Activated gamma-delta T cell (primary cell): ENCODE measurements around the gene U2AF1L4.

Experiments
- DNase-seq: peaks from one replicate; lab custom pipeline; 2025; lab: John Stamatoyannopoulos, UW

Gene U2AF1L4

DNA sequence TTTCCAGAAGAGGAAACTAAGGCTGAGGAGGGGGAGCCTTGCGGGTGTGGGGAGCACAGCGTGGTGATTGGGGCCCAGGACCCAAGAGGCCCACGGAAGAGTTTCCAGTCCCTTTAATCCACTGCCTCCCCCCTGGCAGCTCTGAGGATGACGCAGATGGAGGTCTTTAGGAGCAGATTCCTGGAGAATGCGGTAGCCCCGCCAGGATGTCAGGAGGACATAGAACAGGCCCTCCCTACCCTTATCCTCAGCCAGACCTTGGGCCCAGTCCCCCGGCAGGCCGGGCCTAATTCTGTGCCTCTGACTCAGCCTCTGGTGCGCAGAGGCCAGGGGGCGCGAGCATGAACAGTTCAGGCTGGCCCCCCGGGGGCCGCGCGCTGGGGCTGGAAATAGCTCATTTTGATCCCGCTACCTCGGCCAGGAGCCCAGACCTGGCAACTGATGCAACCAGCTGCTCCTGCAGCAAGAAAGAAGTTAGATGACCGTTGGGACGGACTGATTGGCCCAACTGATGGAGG is 12.1 kb upstream of the U2AF1L4 start:
- DNase-seq = no peak

DNA sequence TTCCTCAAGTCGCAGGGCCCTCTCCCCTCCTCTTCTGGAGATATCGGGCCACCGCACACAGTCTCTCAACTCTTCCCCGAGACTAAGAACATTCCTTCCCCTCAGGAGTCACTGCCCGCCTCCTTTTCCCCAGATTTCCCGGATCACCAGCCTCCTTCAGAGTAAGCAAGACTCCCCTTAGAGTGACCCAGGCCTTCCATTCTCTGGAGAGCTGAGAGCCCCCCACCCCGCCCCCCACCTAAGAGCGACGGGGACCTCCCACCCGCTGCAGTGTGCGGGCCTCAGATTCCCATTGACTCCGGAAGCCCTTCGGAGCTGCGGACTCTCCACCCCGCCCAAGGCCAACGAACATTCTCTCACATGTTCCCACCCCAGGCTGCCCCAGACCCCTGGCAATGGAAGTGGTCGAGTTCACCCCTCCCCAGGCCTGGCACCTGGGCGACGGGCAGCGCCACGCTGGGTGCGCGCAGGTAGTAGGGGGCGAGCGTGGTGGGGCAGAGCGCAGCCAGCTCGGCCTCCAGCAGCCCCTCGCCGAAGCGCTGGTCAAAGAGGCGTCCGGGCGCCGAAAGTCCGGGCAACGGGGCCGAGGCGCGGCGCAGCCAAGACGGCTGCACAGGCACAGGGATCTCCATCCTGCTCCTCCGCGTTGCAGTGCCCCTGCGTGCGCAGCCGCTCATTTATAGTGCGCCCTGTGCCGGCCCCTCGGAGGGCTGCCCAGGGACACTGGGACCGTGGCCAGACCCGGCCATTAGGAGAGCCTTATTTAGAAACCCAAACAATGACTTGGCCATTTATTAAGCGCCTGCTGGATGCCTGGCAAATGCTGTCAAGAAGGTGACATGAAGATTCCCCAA is 11.4 kb upstream of the U2AF1L4 start, which contains the start of gene HSPB6:
TSS of gene HSPB6 (minus strand) at position 653 of the 854 bp plus-strand sequence. CDS start at position 632, 21 bp downstream.
- DNase-seq = no peak

GRCh38 chr19:35755550-35756376 is 10.5 kb upstream of the U2AF1L4 start:
- DNase-seq = no peak

DNA sequence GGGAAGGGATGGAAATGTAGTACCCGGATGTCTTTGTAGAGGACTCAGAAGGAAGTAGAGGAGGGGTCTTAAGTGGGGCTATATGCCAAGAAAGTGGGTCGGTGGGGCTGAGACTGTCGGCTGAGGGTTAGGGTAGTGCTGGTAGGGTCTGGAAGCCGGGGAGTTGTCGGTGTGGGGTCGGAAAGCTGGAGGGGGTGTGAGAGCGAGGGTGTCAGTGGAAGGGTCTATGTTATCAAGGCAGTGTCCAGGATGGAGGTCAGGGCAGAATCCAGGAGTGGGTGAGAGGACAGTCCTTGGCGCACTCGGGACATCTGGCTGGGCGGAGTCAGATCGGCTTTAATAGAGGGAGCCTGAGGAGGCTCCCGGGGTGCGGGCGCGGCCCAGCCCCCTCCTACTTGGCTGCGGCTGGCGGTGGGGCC is 9.9 kb upstream of the U2AF1L4 start:
- DNase-seq = no peak

- no peak for DNase-seq
Observed at GRCh38 chr19:35754370-35755130, 9.3 kb upstream of the U2AF1L4 start.

DNA sequence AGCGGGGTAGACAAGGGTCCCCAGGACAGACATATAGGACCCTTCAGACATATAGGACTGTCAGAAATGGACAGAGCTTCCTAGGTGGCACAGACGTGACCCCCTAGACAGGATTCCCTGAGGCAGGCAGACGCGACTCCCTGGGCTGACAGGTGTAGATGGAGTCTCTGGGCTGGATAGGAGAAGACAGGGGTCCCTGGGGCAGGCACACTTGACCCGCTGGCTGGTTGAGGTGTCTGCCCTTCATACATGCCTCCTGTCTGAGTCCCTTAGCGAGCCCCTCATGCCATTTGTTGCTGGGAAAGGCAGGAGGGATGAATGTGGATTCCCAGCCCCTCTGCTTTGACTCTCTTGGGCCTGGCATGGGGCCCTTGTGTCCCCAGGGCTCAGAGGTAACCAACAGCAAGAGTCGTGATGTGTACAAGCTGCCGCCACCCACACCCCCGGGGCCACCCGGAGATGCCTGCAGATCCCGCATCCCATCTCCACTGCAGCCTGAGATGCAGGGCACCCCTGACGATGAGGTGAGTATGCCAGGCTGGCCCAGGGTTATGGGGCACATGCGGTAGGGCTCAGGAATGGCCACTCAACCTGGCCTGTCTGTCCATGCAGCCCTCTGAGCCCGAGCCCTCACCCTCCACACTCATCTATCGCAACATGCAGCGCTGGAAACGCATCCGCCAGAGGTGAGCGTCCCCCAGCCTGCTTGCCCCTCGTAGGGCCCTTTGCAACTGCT is 8.6 kb upstream of the U2AF1L4 start:
- DNase-seq = no peak

DNA sequence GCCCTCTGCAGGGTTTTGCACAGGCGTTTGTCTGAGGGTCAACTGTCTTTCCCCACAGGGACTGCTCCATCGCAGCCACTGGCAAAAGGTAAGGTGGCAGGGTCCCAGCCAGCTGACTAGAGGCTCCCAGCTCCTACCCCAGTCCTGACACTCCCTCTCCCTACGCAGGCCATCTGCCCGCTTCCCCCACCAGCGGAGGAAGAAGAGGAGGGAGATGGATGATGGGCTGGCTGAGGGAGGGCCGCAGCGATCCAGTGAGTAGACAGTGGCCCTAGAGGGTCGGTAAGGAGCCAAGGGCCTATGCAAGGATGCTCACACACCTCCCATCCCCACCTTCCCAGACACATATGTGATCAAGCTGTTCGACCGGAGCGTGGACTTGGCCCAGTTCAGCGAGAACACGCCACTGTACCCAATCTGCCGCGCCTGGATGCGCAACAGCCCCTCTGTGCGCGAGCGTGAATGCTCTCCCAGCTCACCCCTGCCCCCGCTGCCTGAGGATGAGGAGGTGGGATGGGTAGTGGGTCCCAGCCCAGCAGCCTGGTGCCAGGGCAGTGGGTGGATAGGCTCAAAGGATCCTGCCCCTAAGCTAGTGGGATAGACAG is 7.6 kb upstream of the U2AF1L4 start:
- DNase-seq = no peak

DNA sequence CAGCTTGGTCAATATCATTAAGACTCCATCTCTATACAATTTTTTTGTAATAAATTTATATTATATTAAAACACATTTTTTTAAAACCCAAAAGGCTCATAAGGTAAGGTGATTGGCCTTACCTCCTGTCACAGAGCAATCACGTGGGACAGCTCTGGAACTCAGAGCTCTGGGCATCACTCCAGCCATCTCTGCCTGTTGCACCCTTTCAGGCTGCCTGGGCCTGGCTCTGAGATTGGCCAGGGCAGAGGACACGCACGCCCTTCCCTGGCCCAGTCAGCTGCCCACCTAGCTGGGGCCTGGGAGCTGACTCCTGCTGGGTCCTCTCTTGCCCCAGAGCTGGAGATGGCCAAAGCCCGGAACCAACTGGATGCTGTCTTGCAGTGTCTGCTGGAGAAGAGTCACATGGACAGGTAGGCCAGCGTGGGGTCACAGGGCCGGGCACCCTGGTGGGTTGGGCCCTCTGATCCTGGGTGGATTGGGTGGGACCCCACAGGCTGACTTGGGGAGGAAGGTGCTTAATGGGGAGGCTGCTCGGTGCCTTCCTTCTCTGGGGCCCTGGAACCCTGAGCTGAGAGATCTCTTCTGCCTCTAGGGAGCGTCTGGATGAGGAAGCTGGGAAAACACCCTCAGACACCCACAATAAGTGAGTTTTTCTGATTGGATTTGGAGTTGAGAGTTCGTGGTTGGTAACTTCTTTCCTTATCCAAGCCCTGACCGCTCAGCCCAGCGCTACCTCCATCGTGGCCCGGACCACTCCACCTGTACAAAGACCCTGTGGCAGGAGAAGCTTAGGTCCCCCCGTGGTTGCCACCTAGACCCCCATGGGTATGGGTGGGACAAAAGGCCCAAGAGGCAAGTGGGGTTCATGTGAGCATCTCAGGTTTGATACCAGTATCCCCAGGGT is 6.9 kb upstream of the U2AF1L4 start:
- DNase-seq = no peak

- no peak for DNase-seq
Observed at GRCh38 chr19:35750167-35750566, 4.9 kb upstream of the U2AF1L4 start.

- DNase-seq = peak; percentile 99
Observed at GRCh38 chr19:35748106-35749020, 3.1 kb upstream of the U2AF1L4 start, which contains the start of gene LIN37. Gene LIN37, plus strand, starts transcription at chr19:35748576. Its CDS starts 149 bp downstream, at chr19:35748725.

DNA sequence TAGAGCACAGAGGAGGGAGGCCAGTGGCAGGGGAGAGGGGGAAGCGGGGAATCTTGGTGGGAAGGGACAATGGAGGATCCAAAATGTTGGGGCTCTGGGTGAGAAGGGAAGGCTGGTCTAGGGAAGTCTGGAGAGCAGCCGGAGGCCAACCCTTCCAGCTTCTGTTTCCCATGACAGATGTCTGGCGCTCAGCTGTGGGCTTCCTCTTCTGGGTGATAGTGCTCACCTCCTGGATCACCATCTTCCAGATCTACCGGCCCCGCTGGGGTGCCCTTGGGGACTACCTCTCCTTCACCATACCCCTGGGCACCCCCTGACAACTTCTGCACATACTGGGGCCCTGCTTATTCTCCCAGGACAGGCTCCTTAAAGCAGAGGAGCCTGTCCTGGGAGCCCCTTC is 1.3 kb upstream of the U2AF1L4 start:
- DNase-seq = no peak

GRCh38 chr19:35746087-35746462 is 857 bp upstream of the U2AF1L4 start:
- DNase-seq = no peak

GRCh38 chr19:35744430-35745327 is 539 bp downstream of the U2AF1L4 start:
- DNase-seq = peak; percentile 63

DNA sequence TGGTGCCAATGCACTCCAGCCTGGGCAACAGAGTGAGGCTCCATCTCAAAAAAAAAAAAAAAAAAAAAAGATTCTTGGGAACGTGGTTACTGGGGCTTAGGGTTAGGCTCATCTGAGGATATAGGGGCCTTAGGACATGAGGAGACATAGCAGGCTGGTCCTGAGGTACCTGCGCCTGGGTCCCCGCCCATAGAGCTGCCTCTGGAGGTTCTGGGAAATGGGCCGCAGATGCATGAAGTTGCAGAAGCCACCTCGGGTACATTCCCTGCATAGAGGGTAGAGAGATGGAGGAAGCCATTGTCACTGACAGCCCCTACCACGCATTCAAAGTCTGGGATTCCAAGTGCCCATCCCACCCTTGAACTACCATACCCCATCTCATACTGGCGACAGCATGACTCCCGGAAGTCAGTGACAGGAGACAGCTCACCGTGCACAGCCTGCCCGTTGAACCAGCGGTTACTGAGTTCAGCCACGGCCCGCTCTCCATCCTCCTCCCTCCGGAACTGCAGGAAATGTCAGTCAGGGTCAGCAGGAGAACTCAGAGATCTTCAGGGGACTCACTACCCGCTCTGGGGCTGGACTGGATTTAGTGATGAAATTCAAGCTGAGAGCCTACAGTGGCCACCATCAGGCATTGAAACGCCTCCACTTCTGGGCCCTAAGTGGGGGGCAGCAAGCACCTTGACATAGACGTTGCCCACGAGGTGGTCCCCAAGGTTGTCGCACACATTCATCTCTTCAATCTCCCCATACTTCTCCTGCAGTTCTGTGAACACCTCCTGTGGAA is 1.4 kb downstream of the U2AF1L4 start:
- no peak for DNase-seq

GRCh38 chr19:35742121-35742724 is 3.0 kb downstream of the U2AF1L4 start, which contains the start of gene IGFLR1:
Gene IGFLR1, minus strand, starts transcription at chr19:35742452. Its CDS starts 1,272 bp downstream, at chr19:35741180.
- DNase-seq = no peak

DNA sequence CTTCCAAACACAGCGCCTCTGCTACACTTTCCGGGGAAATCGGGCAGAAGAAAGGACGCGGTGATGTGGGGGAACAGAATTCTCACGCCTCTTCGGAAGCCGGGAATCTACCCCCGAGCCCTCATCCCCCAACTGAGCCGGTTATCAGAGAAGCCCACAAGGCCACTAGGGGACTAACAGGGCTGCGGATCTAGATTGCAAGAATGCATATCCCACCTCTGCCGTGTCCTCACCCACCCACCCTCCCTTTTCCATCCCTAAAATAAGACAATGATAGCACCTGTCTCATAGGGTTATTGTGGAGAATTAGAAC is 4.1 kb downstream of the U2AF1L4 start:
- DNase-seq = no peak
